Stimulated activated CD8-positive, alpha-beta memory T cell treated with anti-CD3 and anti-CD28 coated beads, Interleukin-4, amount 100 ng/mL, for 48 hours (primary cell): ENCODE measurements around the gene ADIPOR2.
"Not testable (repeated sequence)": the region's sequence is repeated elsewhere in the genome, so short reads cannot be mapped to it uniquely, and the experiment has no call there.

Experiments used
- DNase-seq: peaks from one replicate; pipeline ENCODE4 v3.0.0-alpha.2; 2020

ADIPOR2 gene

DNA sequence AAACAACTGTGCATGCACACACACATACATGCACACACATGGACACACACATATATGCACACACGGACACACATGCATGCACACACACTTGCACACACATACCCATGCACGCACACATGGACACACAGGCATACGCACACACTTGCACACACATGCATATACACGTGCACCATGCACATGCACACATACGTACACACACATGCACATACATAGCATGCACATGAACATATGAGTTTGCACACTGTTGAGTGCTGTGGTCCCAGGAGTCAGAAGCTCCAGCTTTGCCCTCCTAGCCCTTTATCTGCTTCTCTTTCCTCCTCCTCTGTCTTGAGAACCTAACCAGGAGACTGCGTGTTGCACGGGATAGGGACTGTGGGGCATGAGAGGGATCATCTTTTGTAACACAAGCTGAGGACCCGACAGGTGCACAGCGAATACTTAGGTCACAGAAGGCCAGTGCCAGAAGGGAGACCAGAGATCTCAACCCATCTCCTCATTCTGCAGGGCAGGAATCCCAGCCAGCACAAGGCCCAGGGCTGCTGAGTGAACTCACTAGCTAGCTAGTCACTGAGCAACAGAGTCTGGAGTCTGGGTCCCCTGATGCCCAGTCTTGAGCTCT lies 126.0 kb downstream of the ADIPOR2 start:
- no peak for DNase-seq

DNA sequence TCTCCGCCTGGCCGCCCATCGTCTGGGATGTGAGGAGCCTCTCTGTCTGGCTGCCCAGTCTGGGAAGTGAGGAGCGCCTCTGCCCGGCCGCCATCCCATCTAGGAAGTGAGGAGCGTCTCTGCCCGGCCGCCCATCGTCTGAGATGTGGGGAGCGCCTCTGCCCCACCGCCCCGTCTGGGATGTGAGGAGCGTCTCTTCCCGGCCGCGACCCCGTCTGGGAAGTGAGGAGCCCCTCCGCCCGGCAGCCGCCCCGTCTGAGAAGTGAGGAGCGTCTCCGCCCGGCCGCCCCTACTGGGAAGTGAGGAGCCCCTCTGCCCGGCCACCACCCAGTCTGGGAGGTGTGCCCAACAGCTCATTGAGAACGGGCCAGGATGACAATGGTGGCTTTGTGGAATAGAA lies 127.1 kb downstream of the ADIPOR2 start:
- DNase-seq = not testable (repeated sequence)

DNA sequence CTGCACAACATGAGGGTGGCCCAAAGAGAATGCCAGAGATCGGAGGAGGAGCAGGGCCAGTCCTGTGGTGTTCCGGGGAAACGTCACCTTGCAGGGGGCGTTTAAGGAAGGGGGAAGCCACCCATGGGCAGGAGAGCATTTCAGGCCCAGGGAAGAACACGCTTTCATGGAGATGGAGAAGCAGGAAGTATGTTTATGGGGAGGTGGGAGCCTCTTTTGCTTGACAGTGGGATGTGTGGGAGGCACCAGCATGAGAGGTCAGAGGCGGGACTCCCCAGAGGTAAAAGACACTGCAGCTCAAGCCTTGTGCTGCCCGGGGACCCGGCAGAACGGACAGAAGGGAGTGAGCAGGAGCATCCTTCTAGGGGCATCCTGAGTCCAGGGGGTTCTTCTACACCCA lies 128.2 kb downstream of the ADIPOR2 start:
- no peak for DNase-seq

DNA sequence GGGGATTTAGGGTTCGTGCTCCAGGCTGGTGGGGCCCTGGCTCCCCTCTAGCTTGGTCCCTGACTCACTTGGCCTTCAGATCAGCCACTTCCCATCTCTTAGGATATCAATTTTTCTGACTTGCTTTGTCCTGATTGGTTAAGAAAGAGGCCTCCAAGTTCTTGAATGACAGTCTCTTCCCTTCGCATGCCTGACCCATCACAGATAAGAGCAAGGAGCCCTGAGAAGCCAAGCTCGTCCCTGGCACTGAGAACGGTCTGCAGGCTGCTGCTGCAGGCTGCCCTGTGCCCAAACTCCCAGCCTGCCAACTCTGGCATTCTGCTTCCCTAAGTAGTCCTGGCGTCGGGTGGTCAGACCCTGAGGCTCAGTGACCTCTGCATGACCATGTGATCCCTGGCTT lies 128.7 kb downstream of the ADIPOR2 start:
- no peak for DNase-seq

DNA sequence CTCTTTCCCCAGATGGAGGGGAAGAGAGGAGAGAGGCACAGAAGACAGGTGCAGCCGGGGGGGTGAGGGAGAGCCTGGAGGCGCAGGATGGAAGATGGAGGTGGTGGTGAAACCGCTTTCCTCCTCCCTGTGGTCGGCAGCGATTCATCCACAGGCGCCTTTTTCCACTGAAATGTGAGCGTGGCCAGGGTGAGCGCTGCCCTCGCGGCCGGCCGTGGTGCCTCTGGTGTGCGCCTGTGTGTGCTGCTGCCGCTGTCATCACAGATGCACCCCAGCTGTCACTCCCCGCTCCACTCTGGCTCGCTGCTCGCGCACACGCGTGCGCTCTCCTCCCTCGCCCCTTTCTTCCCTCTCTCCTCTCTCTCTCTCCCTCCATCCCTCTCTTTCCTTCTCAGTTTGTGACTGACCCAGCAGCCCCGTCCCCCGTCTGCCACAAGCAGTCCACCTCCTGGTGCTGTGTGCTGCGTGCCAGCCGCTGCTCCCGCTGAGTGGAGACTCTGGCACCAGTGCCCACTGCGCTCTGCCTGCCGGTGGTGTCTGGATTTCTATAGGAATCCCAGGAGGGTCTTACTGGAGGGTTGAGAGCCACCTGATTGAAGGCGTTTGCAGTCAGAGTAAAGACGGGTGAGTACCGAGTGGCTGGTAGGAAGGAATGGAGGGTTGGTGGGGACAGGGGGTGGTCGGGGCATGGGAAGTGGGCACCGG lies 129.5 kb downstream of the ADIPOR2 start, which contains the start of gene LRTM2:
Gene LRTM2, plus strand, starts transcription at position 375 of the 705 bp plus-strand sequence. CDS start 7,584 bp downstream, outside the sequence.
- DNase-seq = no peak

DNA sequence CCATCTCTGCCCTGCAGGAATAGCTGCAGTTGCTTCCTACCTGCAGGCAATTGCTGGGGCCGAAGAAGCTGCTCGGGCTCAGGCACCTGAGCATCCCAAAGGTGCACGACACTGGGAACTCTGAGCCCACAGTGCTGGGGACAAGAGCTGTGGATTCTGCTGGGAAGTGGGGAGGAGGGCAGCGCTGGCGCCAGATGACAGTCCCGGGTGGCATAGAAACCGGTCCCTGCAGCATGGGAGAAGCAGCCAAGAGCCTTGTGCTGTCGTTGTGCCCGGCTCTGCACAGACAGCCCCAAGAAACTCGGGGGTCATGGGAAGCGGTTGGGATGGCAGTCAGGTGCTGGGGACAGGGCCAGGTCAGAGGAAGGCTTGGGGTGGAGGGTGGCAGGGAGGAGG lies 130.0 kb downstream of the ADIPOR2 start:
- DNase-seq = no peak

DNA sequence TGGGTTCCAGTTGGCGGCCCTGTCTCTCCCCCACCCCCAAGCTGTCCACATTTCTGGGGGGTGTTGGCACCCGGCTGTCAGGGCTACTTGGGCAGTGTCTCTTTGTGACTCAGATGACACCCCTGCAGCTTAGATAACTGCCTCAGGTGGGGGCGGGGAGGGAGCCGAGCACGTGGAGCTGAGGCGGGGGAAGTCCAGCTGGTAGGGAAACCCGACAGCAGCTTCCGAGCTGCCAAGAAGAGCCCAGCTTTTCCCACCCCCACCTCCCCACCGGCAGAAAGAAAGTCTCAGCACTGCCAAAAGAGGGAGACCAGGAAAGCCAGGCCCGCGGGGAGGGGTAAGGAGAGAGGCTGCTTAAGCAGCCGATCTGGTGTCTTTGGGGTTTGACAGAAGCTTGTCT lies 130.9 kb downstream of the ADIPOR2 start:
- no peak for DNase-seq

DNA sequence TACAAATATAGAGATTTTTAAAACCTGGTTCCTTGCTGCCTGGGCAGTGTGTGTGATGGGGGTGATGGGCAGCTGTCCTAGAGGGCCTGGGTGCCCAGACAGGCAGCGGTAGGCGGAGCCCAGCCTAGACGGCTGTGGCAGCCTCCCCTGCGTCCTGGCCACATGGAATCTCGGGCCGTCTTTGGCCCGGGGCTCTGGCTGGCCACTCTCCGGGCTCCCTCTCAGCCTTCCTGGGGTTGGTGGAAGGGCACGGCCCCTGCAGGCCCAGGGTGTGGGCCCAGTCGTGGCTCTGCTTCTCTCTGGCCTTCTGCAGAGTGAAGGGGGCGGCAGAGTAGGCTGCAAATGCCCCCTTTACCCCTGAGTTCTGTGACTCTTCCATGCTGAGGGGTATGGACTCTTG lies 131.8 kb downstream of the ADIPOR2 start:
- DNase-seq = no peak

DNA sequence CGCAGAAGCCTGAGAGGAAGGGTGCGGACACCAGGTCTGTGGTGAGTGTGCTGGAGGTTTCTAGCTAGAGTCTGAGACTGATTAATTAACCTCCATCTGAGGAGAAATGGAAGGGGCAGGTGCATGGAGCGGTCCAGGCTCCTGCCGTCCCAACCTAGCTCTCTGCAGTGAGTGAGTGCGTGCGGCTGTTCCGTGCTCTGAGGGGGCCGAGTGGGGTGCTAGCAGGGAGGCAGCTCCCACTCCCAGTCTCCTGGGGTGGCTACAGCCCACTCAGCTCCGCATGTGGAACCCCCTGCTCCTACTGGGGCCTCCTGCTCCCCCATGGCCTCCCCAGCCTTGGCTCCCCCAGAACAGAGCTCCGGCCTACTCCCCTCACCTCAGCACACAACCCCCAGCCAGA lies 132.4 kb downstream of the ADIPOR2 start:
- DNase-seq = no peak

DNA sequence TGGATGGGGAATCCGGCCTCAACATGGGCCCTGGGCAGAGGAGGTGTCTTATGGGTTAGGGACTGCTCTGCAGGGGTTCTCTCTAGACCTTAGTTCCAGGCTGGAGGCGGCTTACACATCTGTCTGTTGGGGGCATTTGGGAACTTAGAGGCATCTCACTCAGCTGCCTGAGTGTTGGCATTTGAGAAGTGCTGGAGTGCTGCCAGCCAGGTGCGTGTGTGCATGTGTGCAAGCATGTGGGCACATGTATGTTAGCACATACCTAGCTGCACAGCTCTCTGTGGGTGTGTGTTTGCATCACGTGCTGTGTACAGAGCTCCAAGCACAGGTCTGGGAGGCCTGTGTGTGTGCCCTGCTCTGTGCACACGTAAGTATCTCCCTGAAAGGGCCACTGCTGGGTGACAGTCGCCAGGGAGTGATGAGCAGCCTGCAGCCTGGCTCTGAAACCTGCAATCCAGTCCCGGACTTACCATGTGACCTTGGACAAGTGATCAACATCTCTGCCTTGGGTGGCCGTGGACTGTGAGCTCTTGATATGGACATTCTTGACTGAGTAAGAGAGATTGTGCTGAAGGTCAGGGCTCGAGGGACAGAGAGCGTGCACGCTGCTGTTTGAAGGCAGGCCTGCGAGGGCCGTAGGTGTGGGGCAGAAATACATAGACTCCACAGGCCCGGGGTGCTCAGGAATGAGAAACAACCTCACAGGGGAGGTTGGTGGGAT lies 134.7 kb downstream of the ADIPOR2 start:
- DNase-seq = no peak

DNA sequence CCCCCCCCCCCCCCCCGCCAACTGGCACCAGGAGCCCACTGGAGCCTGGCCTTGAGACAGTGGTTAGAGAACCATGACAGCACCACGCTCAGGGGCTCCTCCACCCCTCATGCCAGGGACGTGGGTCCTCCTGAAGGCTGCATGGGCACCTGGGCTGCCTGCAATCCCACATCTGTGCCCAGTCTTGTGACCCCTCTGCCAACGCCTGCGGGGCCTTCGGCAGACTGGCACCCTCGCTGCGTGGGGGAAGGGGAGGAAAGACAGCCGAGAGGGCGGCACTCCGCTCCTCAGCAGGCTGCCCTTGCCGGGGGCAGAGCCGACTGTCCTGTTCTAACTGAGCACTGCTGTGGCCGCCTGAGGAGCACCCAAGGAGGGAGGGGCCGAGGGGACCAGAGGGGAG lies 135.5 kb downstream of the ADIPOR2 start:
- no peak for DNase-seq

DNA sequence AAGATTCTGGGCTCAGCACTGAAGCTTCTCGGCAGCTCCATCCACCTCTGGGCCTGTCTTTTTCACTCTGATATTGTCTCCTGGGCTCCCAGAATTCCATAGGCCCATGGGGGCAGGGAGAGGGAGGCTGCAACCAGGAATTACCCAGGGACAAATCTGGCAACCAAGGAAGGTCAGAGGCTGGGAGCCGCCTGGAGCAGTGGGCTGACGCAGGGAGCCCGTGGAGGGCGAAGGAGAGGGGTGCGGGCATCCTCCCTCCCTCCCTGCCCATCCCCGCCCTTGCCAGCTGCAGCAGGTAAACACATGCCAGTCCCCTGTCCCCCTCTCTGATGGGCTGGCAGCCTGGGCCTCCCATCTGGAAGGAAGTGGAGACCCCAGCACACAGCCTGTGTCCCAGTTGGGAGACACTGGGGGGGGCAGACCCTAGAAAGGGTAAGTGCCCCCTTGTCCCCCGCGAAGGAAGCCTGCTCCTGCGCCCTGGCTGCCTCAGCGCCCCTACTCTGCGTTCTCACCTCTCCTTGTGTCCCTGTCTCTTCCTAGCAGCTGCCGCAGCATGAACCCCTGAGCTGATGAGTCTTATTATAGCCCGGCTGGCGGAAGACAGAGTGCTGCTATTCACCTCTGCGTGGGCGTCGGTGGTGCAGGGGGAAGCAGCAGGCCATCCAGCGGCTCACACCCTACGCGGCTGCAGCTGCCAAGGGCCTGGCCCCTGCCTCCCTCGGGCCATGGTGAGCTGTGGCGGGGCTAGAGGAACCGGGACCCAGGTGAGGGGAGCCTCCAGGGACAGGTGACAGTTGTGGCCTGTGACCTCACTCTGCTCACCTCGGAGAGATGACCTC lies 136.2 kb downstream of the ADIPOR2 start:
- DNase-seq = no peak

DNA sequence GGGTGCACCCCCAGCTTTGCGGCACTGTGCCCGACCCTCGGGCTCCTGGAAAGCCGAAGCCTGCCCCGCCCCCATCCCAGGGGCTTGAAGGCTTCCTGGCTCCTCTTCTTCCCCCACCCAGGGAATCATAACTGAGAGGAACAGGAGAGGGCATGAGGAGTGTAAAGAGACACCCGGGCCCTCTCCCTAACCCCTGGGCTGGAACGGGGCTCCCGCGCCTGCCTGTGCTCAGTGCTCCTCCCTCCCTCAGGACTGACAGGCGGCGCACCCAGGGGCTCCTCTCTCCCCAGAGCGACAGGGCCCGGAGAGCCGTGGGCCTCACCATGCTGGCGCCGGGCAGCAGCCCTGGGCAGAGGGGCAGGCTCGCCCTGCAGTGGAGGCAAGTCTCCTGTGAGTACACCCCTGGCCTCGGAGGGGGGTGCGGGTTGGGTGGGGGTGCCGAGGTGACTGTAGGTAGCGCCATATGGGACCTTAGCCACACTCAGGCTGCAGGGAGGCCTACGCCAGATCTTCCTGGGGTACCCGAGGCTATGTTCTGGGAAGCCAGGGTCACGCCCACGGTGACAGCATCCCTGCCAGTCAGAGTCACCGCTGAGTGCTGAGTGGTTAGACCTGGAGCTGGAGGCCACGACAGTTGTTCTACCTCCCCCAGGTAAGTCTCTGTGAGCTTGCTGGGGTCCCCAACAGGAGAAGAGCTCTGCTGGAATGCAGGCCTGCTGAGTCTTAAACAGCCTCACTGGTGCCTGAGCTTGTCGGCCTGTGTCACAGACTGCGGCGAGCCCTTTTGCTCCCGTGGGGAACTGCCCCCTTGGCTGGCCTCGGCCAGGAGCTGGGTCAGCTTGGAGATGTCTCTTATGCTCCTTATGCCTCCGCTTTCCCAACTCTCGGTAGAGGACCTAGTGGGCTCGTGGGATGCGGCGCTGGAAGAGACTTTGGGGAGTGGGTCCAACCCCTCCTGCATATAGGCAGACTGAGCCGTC lies 137.2 kb downstream of the ADIPOR2 start:
- no peak for DNase-seq

DNA sequence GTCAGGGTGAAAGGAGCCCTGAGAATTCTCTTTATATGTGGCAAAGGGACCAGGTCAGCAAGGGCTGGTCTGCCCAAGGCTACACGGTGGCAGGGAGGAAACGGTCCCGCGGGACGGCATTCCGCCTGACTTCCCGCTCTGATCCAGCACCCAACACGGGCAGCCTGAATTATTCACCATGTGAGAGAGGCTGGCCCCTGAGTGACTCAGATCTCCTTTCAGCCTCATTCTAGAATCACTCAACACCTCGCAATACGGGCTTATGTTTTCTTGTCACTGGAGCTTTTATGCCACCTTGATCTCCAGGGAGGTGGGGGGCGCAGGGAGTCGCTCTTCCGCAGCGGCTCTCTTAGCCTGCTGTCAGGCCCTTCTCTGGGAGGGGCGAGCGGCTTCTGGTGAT lies 138.0 kb downstream of the ADIPOR2 start:
- DNase-seq = no peak

DNA sequence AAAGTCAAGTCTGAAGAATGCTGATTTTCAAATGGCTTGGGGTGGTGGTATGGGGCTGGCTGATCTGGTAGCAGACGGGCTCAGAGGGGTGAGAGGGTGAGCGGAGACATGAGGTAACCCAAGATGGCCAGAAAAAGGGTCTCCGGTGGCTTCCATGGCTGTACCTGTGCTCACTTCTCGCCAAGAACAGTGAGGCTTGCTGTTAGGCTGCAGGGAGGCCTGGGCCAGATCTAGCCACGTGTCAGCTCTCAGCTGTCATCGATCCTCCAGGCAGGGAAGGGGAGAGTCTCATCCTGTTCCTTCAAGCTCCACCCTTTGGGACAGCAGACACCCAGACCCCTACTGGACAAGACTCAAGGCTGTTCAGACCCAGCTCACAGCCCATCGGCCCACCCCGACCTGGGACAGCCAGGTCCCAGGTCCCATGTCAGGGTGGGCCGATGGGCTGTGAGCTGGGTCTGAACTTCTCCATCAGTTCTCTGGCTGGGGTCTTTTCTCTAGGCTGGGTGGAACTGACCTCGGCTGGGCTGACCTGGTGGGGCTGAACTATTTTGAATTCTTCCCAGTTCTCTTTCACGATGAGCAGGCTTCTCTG lies 138.5 kb downstream of the ADIPOR2 start:
- DNase-seq = no peak

DNA sequence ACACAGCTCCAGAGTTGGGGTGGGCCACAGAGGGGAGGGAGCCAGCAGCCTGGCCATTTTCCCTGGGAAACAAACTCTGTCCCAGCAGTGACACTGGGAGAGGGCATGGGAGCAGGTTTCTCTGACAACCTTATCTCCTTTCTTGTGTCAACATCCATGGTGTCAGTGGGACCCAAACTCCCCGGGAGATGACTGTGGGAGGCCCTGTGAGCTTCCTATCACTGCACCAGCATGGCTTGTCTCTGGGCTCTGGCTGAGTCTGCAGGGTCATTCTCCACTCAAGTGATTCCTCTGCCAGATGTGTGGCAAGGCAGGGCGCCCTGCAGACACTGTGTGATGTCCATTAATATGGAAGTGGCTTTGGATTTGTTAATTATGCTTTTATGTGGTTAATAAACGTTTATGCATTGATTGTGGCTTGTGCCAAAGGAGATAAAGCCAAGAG lies 139.6 kb downstream of the ADIPOR2 start:
- DNase-seq = no peak

DNA sequence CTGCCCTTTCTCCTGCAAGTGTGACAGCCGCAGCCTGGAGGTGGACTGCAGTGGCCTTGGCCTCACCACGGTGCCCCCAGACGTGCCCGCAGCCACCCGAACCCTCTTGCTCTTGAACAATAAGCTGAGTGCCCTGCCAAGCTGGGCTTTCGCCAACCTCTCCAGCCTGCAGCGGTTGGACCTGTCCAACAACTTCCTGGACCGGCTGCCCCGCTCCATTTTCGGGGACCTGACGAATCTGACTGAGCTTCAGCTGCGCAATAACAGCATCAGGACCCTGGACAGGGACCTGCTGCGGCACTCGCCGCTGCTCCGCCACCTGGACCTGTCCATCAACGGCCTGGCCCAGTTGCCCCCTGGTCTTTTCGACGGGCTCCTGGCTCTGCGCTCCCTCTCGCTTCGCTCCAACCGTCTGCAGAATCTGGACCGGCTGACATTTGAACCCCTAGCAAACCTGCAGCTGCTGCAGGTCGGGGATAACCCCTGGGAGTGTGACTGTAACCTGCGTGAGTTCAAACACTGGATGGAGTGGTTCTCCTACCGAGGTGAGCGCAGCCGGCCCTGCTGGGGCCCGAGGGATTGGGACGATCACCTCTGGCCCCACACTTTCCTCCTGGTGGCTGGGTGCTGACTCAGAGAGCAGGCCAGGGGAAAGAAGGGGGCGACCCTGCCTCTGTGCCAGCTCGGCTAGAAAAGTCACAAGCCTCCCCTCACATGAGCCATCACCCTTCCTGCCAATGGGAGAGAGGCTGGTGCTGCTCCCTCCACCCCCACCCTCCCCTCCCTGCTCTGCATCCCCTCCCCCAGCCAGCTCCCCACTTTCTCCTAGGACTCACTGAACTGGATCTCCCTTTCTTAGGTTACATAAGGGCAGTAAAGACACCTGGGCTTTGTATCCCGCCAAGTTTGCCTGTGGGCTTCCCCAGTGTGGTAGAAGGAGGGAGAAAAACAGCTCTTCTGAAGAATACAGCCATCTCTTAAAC lies 140.4 kb downstream of the ADIPOR2 start:
- DNase-seq = peak; percentile 42

DNA sequence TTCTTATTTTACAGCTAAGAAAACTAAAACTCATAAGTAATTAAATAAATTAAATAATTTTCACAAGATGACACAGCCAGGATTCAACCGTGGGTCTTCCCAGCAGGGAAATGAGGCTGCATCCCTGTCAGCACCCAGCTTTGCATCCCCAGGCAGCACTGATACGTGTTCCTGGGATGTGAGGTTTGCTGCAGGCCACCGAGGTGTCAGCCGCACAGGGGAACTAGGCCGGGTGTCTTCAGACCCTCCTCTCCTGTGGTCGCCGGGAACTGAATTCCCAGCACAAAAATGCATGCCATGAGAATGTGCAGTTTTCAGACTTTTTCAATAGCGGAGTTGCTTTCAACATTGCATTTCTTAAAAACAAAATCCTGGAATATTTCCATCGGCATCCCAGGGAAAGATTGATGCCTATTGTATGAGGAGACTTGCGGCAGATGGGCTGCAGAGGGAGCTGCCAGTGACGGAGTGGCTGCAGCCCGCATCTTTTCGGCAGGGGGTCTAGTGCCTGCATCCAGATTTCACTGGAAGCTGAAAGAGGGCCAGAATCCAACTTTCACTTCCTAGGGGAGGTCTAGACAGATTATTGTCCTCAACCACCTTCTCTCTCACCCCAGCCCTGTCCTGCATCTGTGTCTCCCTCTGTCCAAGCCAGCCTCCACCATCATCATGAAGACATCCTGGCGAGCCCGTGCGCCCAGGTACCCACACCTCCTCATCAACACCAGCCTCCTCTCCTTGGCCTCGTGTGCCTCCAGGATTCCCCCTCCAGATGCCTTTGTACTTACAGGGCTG lies 142.1 kb downstream of the ADIPOR2 start:
- DNase-seq = no peak

DNA sequence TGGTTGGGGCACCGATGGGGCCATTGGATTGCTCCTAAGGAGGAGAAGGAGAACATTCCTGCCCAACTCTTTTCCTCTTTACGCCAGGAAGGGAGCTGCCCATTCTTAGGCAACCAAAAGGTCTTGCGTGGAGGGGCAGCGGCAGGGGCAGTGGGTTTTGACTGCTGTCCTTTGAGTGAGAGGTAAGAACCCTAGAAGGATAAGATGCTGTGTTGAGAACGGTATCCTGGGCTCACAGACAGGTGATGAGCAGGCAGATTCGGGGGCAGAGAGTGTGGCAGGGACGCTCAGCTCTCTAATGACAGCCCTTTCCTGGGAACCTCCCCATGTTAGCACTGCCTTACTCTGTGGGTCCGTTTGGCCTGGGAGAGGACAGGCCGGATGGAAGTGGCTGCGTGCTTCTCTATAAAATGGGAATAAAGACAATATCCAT lies 142.7 kb downstream of the ADIPOR2 start:
- DNase-seq = no peak
